IMR-90 (cell line): Measurements from ENCODE around the gene WWP2. TPM values are rescaled to one million over a fixed set of nuclear protein-coding genes. Genes with fewer than 3 reads are reported as not detected.

ENCODE experiments used
- ATAC-seq: fragments of 200-7000 bp; cut with Tn5 transposase; 2 replicates; pipeline ENCODE4 v1.9.1; 2020; ENCODE audit warnings: low read depth, mild to moderate bottlenecking, moderate library complexity
- BruUV-seq: library from RNA; stranded (reverse); fragments of 400-500 nt; replicated peaks from 2 replicates; lab custom pipeline; 2021; lab: Mats Ljungman, UMichigan
- CTCF ChIA-PET: fragments of 300-600 bp; formaldehyde crosslinking; extraction: SDS; loops from one replicate; lab custom pipeline; 2021; ENCODE audit warnings: antibody characterized with exemption; lab: Yijun Ruan, JAX
- POLR2A ChIA-PET: fragments of 300-600 bp; sonication (Branson Sonifier 250); formaldehyde crosslinking; loops from one replicate; lab custom pipeline; 2022; ENCODE audit warnings: antibody characterized with exemption; ENCODE audit not compliant: unreplicated experiment; lab: Charles Lee
- DNase-seq: peaks from one replicate; pipeline ENCODE4 v3.0.0; 2013
- H2AFZ ChIP-seq: replicated peaks from 2 replicates; pipeline ENCODE3; 2013; ENCODE audit warnings: low read length, mild to moderate bottlenecking; ENCODE audit not compliant: poor library complexity
- H2AK5ac ChIP-seq: 2 replicates; pipeline ENCODE4 v1.6.1; 2013; ENCODE audit warnings: low read depth, low read length, inconsistent platforms
- H2AK9ac ChIP-seq: replicated peaks from 2 replicates; pipeline ENCODE3; 2013; ENCODE audit warnings: mild to moderate bottlenecking, low read depth, low read length, moderate library complexity; ENCODE audit not compliant: poor library complexity
- H2BK120ac ChIP-seq: 2 replicates; pipeline ENCODE4 v1.6.1; 2013; ENCODE audit warnings: low read depth, low read length, inconsistent platforms
- H2BK15ac ChIP-seq: 3 replicates; pipeline ENCODE4 v1.6.1; 2013; ENCODE audit warnings: low read depth, low read length, inconsistent platforms
- H2BK20ac ChIP-seq: 2 replicates; pipeline ENCODE4 v1.6.1; 2013; ENCODE audit warnings: low read depth, mild to moderate bottlenecking, inconsistent platforms, low read length, moderate library complexity
- H2BK5ac ChIP-seq: 2 replicates; pipeline ENCODE4 v1.6.1; 2013; ENCODE audit warnings: mild to moderate bottlenecking, low read depth, low read length, inconsistent platforms; ENCODE audit not compliant: poor library complexity, severe bottlenecking
- H3K14ac ChIP-seq: replicated peaks from 2 replicates; pipeline ENCODE4 v1.6.1; 2013; ENCODE audit warnings: low read depth, low read length, inconsistent platforms
- H3K18ac ChIP-seq: 2 replicates; pipeline ENCODE4 v1.6.1; 2013; ENCODE audit warnings: low read depth, low read length, control low read depth
- H3K23ac ChIP-seq: 2 replicates; pipeline ENCODE4 v1.6.1; 2013; ENCODE audit warnings: low read depth, low read length, inconsistent platforms
- H3K27ac ChIP-seq: 2 replicates; pipeline ENCODE4 v1.5.1; 2013; ENCODE audit warnings: mild to moderate bottlenecking, control low read depth, low read length; ENCODE audit not compliant: insufficient read depth
- H3K27me3 ChIP-seq: 2 replicates; pipeline ENCODE4 v1.6.1; 2013; ENCODE audit warnings: low read length; ENCODE audit not compliant: control insufficient read depth, insufficient read depth
- H3K36me3 ChIP-seq: 2 replicates; pipeline ENCODE4 v1.6.1; 2013; ENCODE audit warnings: low read length, mixed read lengths; ENCODE audit not compliant: control insufficient read depth, insufficient read depth
- H3K4ac ChIP-seq: 2 replicates; pipeline ENCODE4 v1.6.1; 2013; ENCODE audit warnings: low read depth, low read length, inconsistent platforms
- H3K4me1 ChIP-seq: 2 replicates; pipeline ENCODE4 v1.6.1; 2013; ENCODE audit warnings: low read length, mixed read lengths; ENCODE audit not compliant: control insufficient read depth, insufficient read depth
- H3K4me2 ChIP-seq: 2 replicates; pipeline ENCODE4 v1.6.1; 2013; ENCODE audit warnings: low read depth, mild to moderate bottlenecking, control low read depth, low read length, moderate library complexity
- H3K4me3 ChIP-seq: 2 replicates; pipeline ENCODE4 v1.5.1; 2013; ENCODE audit warnings: low read depth, mild to moderate bottlenecking, control low read depth, low read length, moderate library complexity; ENCODE audit not compliant: insufficient read depth
- H3K56ac ChIP-seq: 2 replicates; pipeline ENCODE4 v1.6.1; 2013; ENCODE audit warnings: low read length, inconsistent platforms; ENCODE audit not compliant: insufficient read depth; ENCODE audit errors: extremely low read depth
- H3K79me1 ChIP-seq, 2 experiments: 2 replicates each; pipeline ENCODE4 v1.6.1; 2013; ENCODE audit warnings: low read length in 2 of 2, inconsistent platforms in 1 of 2, low read depth in 1 of 2
- H3K9ac ChIP-seq: 2 replicates; pipeline ENCODE4 v1.6.1; 2013; ENCODE audit warnings: low read depth, low read length, control low read depth
- H3K9me1 ChIP-seq: 2 replicates; pipeline ENCODE4 v1.6.1; 2013; ENCODE audit warnings: low read length, inconsistent platforms; ENCODE audit not compliant: insufficient read depth
- H3K9me3 ChIP-seq: 2 replicates; pipeline ENCODE4 v1.6.1; 2013; ENCODE audit warnings: low read length; ENCODE audit not compliant: control insufficient read depth, insufficient read depth
- H4K20me1 ChIP-seq: 2 replicates; pipeline ENCODE4 v1.6.1; 2013; ENCODE audit warnings: low read length, inconsistent platforms; ENCODE audit not compliant: insufficient read depth
- H4K5ac ChIP-seq: 2 replicates; pipeline ENCODE4 v1.6.1; 2013; ENCODE audit warnings: mild to moderate bottlenecking, low read depth, low read length, control low read depth
- H4K8ac ChIP-seq, 2 experiments: 2 replicates each; pipeline ENCODE4 v1.6.1; 2013; ENCODE audit warnings: low read depth in 2 of 2, low read length in 2 of 2, control low read depth in 1 of 2, inconsistent platforms in 1 of 2
- H4K91ac ChIP-seq: 2 replicates; pipeline ENCODE4 v1.6.1; 2013; ENCODE audit warnings: low read depth, low read length, inconsistent platforms; ENCODE audit not compliant: insufficient read depth
- CEBPB ChIP-seq: IDR thresholded peaks from 2 replicates; pipeline ENCODE4 v1.6.1; 2012; ENCODE audit warnings: low read depth, low read length, improper control_type of control experiment
- CHD1 ChIP-seq: IDR thresholded peaks from 2 replicates; pipeline ENCODE4 v1.6.1; 2012; ENCODE audit warnings: low read depth, low read length, improper control_type of control experiment
- ELK1 ChIP-seq: fragments of 150-350 bp; IDR thresholded peaks from 2 replicates; pipeline ENCODE4 v1.6.1; 2016; ENCODE audit warnings: low read depth, mild to moderate bottlenecking, low read length, moderate library complexity, borderline replicate concordance
- FOS ChIP-seq: fragments of 150-350 bp; IDR thresholded peaks from 2 replicates; pipeline ENCODE4 v1.6.1; 2016; ENCODE audit warnings: low read depth, low read length
- POLR2A ChIP-seq: IDR thresholded peaks from 2 replicates; pipeline ENCODE4 v1.6.1; 2012; ENCODE audit warnings: mild to moderate bottlenecking, low read depth, low read length
- SMC3 ChIP-seq: fragments of 150-350 bp; IDR thresholded peaks from 2 replicates; pipeline ENCODE4 v1.6.1; 2016; ENCODE audit warnings: low read depth, mild to moderate bottlenecking, antibody characterized with exemption, low read length, moderate library complexity
- USF2 ChIP-seq: fragments of 150-350 bp; IDR thresholded peaks from 2 replicates; pipeline ENCODE4 v1.6.1; 2017; ENCODE audit warnings: mild to moderate bottlenecking, antibody characterized with exemption, low read length, low read depth
- WGBS, 2 experiments: methylation state at CpG; one replicate each; pipeline versions ENCODE4 v1.1.5 to v1.1.7; 2013; ENCODE audit warnings: missing lambda C conversion rate in 2 of 2; ENCODE audit not compliant: insufficient read length in 1 of 2; ENCODE audit errors: extremely low coverage in 2 of 2; 5-methylcytosine and 5-hydroxymethylcytosine counted together
- dilution Hi-C: fragments of 300-500 bp; cut with HindIII; formaldehyde crosslinking; loops from one replicate; pipeline ENCODE4 v1.14.3; 2018; ENCODE audit warnings: low sequenced_read_pairs; ENCODE audit not compliant: unreplicated experiment
- in situ Hi-C: fragments of 300-500 bp; cut with MboI; formaldehyde crosslinking; loops from 3 replicates; pipeline ENCODE4 v1.14.3; 2019; ENCODE audit warnings: low sequenced_read_pairs, inconsistent platforms, mixed read lengths
- intact Hi-C: fragments of 100-400 bp; cut with micrococcal nuclease; formaldehyde crosslinking; loops from 2 replicates; pipeline ENCODE4 v1.10.0; 2022
- polyA plus RNA-seq, 3 experiments: library from polyadenylated mRNA; depleted of rRNA; stranded (reverse); fragments of >200 nt; gene quantifications; 2 replicates each; pipeline ENCODE4 v1.2.3, GENCODE V29; 2012; ENCODE audit warnings: low replicate concordance in 1 of 3
- total RNA-seq: library from RNA; depleted of rRNA; stranded (reverse); fragments of >200 nt; gene quantifications from 2 replicates; pipeline ENCODE4 v1.2.3, GENCODE V29; 2012

The WWP2 gene
- total and polyA plus RNA-seq, 2 of the 4 experiments (the other 2 are of a cell fraction) = 12.7 to 13.7 TPM

- no peak for TF ChIP-seq ELK1
These were observed 101.5 kb downstream of the WWP2 start (continued) for GRCh38 chr16:69863401-69864281.

DNA sequence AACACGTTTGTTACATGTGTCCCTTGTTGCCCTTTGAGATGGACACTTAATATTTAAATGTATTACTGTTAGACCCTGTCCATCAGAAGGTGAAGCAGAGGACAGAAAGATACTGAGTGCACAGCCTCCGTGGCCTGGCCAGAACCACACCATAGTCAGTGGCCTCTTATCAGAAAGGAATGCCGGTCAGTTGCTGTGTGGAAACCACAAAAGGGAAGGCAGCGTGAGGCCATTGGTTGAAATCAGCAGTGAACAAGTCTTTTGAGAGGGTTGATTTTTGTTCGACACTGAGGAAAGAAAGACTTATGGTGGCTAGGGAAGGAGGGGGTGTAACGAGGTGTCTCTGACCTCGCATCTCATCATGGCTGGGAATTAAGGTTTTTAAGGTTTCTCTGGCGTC, 103.6 kb downstream of the WWP2 start:
- H2AK9ac ChIP-seq = peak overlapping the region; percentile 4
- in situ Hi-C loops (no loop called here), intact Hi-C loops (no loop called here), dilution Hi-C loops (no loop called here)
- no peak overlapping the region for H4K91ac ChIP-seq
- peak overlapping the region in 1 of 2 experiments; percentile 66; a peak in 2 of 4 replicates for H4K8ac ChIP-seq
- CTCF ChIA-PET = no interaction called here
- H2BK20ac ChIP-seq = peak overlapping the region; percentile 64; the same call in 1 of the 2 replicates
- WGBS, 2 experiments = no CpG with 5 or more reads among the region's 8 CpGs
- H2BK5ac ChIP-seq = peak overlapping the region; percentile 66
- 0 out of 2 replicates have a peak, but pooled peaks cover 5% of the 10 kb centered on the region for H3K4me1 ChIP-seq
- peak overlapping the region; percentile 60; the same call in 1 of the 2 replicates for H3K18ac ChIP-seq
- no peak overlapping the region; the same call in 1 of the 2 replicates for H3K14ac ChIP-seq
- H2BK15ac ChIP-seq = no peak overlapping the region
- no peak overlapping the region for H3K27ac ChIP-seq
- no peak overlapping the region for H3K4me3 ChIP-seq
- H2BK120ac ChIP-seq = peak overlapping the region; percentile 24; the same call in 1 of the 2 replicates
- no peak overlapping the region for H3K56ac ChIP-seq
- H2AK5ac ChIP-seq = no peak overlapping the region
- H3K9ac ChIP-seq = no peak overlapping the region
- H3K79me1 ChIP-seq = peaks cover 0 to 11% of the 10 kb centered on the region in 2 experiments; a peak in 2 of 4 replicates
- H4K20me1 ChIP-seq = no peaks in the 10 kb centered on the region
- no peaks in the 10 kb centered on the region for H3K9me3 ChIP-seq
- H3K4ac ChIP-seq = peak overlapping the region; percentile 34; the same call in 1 of the 2 replicates
- H3K36me3 ChIP-seq = no peaks in the 10 kb centered on the region; the same call in 1 of the 2 replicates
- POLR2A ChIA-PET = no interaction called here
- H3K23ac ChIP-seq = no peak overlapping the region; the same call in 1 of the 2 replicates
- H4K5ac ChIP-seq = no peak overlapping the region
- peak overlapping the region; percentile 61; the same call in 1 of the 2 replicates for H3K4me2 ChIP-seq
- H3K9me1 ChIP-seq = peaks cover 14% of the 10 kb centered on the region; the same call in 1 of the 2 replicates
- no TSS peak for BruUV-seq
- H2AFZ ChIP-seq = peak overlapping the region; percentile 60
- peak; percentile 90 for DNase-seq
- TF ChIP-seq FOS (no peak), SMC3 (no peak), POLR2A (no peak), CEBPB (peak; percentile 25; the same call in 1 of the 2 replicates), CHD1 (no peak), USF2 (no peak)
- H3K27me3 ChIP-seq = no peaks in the 10 kb centered on the region
- ATAC-seq = peak; percentile 88
